ENCODE measurements around the gene DERA.

The DERA gene

DNA sequence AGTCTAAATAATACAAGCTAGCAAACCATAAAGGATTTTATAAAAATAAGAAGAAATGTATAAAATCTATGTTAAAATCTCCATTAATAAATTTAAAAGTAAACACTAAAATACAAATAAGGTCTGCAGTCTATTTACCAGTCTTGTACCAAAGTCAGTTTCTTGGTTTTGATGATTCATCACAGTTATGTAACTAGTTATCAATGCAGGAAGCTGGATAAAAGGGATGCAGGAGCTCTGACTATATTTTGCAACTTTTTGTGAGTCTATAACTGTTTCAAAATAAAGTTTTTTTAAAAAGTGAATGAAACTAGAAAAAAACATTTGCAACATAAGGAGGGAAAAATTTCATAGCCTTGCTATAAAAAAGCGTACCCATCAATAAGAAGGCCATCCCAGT is 151.5 kb downstream of the DERA start:
- Histone ChIP-seq H3K9me3 (ENCODE audit: control insufficient read depth, insufficient read depth, low read depth, low read length) (no peaks in the 10 kb centered on the region), H3K27ac (ENCODE audit: extremely low read depth, low read depth, low read length) (no peak overlapping the region), H3K36me3 (ENCODE audit: control insufficient read depth in 2 of 2, insufficient read depth in 1 of 2, low read length in 2 of 2) (no peaks in the 10 kb centered on the region), H3K4me1 (ENCODE audit: control insufficient read depth, insufficient read depth, low read length) (no peaks in the 10 kb centered on the region), H3K4me3 (ENCODE audit: low read depth, low read length) (no peak overlapping the region)
- ChIA-PET CTCF (interaction anchor here (1.3 kb wide), 1 partner anchor 14 kb away, joined by 3 read pairs; no protein-coding TSS in a partner anchor), POLR2A (no interaction called here)
- no peak for TF ChIP-seq ZNF274 (IDR thresholded peaks at IDR 0.05; ENCODE audit: low read length)
- TF ChIP-seq ZNF274 (tag by site-specific recombination; IDR thresholded peaks at IDR 0.05; ENCODE audit: borderline replicate concordance) = no peak
- TF ChIP-seq ZBTB48 (tag by site-specific recombination; IDR thresholded peaks at IDR 0.05) = no peak
- TF ChIP-seq ZNF610 (tag by site-specific recombination; IDR thresholded peaks at IDR 0.05; ENCODE audit: borderline replicate concordance) = no peak
- TF ChIP-seq ZNF585B (tag by site-specific recombination; IDR thresholded peaks at IDR 0.05) = no peak
- TF ChIP-seq ZNF140 (tag by site-specific recombination; IDR thresholded peaks at IDR 0.05) = no peak
- no peak for TF ChIP-seq ZEB2 (tag by site-specific recombination; IDR thresholded peaks at IDR 0.05)
- no peak for TF ChIP-seq ZNF324 (tag by site-specific recombination; IDR thresholded peaks at IDR 0.05)
- TF ChIP-seq ZNF292 (tag by site-specific recombination; IDR thresholded peaks at IDR 0.05; ENCODE audit: borderline replicate concordance, low read depth) = no peak
- TF ChIP-seq ZNF157 (tag by site-specific recombination; IDR thresholded peaks at IDR 0.05) = no peak
- TF ChIP-seq ZNF16 (tag by site-specific recombination; IDR thresholded peaks at IDR 0.05; ENCODE audit: low read depth) = no peak
- no peak for TF ChIP-seq IKZF3 (tag by site-specific recombination; IDR thresholded peaks at IDR 0.05)
- TF ChIP-seq, protein P1, sequence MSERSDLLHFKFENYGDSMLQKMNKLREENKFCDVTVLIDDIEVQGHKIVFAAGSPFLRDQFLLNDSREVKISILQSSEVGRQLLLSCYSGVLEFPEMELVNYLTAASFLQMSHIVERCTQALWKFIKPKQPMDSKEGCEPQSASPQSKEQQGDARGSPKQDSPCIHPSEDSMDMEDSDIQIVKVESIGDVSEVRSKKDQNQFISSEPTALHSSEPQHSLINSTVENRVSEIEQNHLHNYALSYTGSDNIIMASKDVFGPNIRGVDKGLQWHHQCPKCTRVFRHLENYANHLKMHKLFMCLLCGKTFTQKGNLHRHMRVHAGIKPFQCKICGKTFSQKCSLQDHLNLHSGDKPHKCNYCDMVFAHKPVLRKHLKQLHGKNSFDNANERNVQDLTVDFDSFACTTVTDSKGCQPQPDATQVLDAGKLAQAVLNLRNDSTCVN (tag by site-specific recombination; optimal IDR thresholded peaks at IDR 0.05) = no peak
- TF ChIP-seq KLF7 (tag by site-specific recombination; IDR thresholded peaks at IDR 0.05; ENCODE audit: borderline replicate concordance) = no peak
- TF ChIP-seq, protein P2, sequence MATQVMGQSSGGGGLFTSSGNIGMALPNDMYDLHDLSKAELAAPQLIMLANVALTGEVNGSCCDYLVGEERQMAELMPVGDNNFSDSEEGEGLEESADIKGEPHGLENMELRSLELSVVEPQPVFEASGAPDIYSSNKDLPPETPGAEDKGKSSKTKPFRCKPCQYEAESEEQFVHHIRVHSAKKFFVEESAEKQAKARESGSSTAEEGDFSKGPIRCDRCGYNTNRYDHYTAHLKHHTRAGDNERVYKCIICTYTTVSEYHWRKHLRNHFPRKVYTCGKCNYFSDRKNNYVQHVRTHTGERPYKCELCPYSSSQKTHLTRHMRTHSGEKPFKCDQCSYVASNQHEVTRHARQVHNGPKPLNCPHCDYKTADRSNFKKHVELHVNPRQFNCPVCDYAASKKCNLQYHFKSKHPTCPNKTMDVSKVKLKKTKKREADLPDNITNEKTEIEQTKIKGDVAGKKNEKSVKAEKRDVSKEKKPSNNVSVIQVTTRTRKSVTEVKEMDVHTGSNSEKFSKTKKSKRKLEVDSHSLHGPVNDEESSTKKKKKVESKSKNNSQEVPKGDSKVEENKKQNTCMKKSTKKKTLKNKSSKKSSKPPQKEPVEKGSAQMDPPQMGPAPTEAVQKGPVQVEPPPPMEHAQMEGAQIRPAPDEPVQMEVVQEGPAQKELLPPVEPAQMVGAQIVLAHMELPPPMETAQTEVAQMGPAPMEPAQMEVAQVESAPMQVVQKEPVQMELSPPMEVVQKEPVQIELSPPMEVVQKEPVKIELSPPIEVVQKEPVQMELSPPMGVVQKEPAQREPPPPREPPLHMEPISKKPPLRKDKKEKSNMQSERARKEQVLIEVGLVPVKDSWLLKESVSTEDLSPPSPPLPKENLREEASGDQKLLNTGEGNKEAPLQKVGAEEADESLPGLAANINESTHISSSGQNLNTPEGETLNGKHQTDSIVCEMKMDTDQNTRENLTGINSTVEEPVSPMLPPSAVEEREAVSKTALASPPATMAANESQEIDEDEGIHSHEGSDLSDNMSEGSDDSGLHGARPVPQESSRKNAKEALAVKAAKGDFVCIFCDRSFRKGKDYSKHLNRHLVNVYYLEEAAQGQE (tag by site-specific recombination; IDR thresholded peaks at IDR 0.05) = no peak

DNA sequence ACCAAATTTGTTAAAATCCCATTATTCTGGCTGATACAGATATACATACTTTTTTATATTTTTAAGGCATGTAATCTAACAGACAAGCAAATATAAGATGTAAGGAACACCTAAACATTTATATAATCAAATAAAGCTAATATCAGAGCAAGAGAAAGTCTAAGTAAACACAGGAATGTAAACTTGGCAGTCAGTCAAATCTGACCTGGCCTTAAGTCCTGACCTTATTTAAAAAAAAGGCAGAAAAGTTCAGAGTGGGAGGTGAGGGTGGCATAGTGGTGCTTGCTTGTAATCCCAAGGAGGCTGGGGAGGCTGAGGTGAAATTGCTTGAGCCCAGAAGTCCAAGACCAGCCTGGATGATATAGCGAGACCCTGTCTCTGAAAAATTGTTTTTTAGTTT is 152.6 kb downstream of the DERA start:
- no peak overlapping the region for H3K4me3 ChIP-seq (ENCODE audit: low read depth, low read length)
- H3K9me3 ChIP-seq (ENCODE audit: control insufficient read depth, insufficient read depth, low read depth, low read length) = no peaks in the 10 kb centered on the region
- no peaks in the 10 kb centered on the region for H3K36me3 ChIP-seq (ENCODE audit: control insufficient read depth in 2 of 2, insufficient read depth in 1 of 2, low read length in 2 of 2)
- ChIA-PET POLR2A (no interaction called here), CTCF (no interaction called here)
- no peak overlapping the region for H3K27ac ChIP-seq (ENCODE audit: extremely low read depth, low read depth, low read length)
- no peaks in the 10 kb centered on the region for H3K4me1 ChIP-seq (ENCODE audit: control insufficient read depth, insufficient read depth, low read length)
- TF ChIP-seq ZNF776 (tag by site-specific recombination; IDR thresholded peaks at IDR 0.05; ENCODE audit: borderline replicate concordance) = no peak
- TF ChIP-seq ZNF521 (tag by site-specific recombination; IDR thresholded peaks at IDR 0.05) = no peak
- TF ChIP-seq GLI4 (tag by site-specific recombination; IDR thresholded peaks at IDR 0.05) = no peak
- TF ChIP-seq ZNF473 (tag by site-specific recombination; IDR thresholded peaks at IDR 0.05) = no peak
- TF ChIP-seq ZNF239 (tag by site-specific recombination; IDR thresholded peaks at IDR 0.05) = no peak
- no peak for TF ChIP-seq SP3 (tag by site-specific recombination; IDR thresholded peaks at IDR 0.05)
- TF ChIP-seq, protein P3, sequence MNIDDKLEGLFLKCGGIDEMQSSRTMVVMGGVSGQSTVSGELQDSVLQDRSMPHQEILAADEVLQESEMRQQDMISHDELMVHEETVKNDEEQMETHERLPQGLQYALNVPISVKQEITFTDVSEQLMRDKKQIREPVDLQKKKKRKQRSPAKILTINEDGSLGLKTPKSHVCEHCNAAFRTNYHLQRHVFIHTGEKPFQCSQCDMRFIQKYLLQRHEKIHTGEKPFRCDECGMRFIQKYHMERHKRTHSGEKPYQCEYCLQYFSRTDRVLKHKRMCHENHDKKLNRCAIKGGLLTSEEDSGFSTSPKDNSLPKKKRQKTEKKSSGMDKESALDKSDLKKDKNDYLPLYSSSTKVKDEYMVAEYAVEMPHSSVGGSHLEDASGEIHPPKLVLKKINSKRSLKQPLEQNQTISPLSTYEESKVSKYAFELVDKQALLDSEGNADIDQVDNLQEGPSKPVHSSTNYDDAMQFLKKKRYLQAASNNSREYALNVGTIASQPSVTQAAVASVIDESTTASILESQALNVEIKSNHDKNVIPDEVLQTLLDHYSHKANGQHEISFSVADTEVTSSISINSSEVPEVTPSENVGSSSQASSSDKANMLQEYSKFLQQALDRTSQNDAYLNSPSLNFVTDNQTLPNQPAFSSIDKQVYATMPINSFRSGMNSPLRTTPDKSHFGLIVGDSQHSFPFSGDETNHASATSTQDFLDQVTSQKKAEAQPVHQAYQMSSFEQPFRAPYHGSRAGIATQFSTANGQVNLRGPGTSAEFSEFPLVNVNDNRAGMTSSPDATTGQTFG (tag by site-specific recombination; IDR thresholded peaks at IDR 0.05; ENCODE audit: borderline replicate concordance) = no peak
- TF ChIP-seq ZNF202 (tag by site-specific recombination; IDR thresholded peaks at IDR 0.05; ENCODE audit: borderline replicate concordance) = no peak
- TF ChIP-seq ZNF311 (tag by site-specific recombination; IDR thresholded peaks at IDR 0.05; ENCODE audit: borderline replicate concordance) = no peak
- TF ChIP-seq ZNF830 (tag by site-specific recombination; IDR thresholded peaks at IDR 0.05; ENCODE audit: low read depth) = no peak
- TF ChIP-seq, protein P4, sequence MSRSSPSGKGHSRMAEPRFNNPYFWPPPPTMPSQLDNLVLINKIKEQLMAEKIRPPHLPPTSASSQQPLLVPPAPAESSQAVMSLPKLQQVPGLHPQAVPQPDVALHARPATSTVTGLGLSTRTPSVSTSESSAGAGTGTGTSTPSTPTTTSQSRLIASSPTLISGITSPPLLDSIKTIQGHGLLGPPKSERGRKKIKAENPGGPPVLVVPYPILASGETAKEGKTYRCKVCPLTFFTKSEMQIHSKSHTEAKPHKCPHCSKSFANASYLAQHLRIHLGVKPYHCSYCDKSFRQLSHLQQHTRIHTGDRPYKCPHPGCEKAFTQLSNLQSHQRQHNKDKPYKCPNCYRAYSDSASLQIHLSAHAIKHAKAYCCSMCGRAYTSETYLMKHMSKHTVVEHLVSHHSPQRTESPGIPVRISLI (tag by site-specific recombination; IDR thresholded peaks at IDR 0.05) = no peak
- no peak for TF ChIP-seq ZNF843 (tag by site-specific recombination; IDR thresholded peaks at IDR 0.05)
- TF ChIP-seq ZNF530 (tag by site-specific recombination; IDR thresholded peaks at IDR 0.05; ENCODE audit: low read depth) = no peak

Measured in HEK293 (cell line).